Measurements from ENCODE around the gene REPIN1.

DNA sequence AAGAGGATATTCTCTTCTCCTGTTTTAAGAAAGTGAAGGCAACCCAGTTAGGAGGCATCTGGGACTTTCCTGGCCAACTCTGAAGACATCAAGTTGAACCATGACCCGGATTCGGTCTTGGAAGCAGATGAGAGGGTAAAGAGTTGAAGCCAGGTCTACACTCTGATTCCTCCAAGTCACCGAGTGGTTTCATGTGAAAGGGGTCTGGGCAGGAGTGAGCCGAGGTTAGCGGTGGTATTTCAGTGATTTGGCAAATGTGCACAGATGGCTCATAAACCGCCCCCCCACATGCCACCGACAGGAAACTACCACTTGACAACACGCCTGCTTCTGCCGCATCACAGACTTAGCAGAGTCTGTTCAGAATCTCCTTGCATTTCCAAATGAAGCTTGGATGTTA, 11.4 kb upstream of the REPIN1 start:
- TF ChIP-seq, protein P1, sequence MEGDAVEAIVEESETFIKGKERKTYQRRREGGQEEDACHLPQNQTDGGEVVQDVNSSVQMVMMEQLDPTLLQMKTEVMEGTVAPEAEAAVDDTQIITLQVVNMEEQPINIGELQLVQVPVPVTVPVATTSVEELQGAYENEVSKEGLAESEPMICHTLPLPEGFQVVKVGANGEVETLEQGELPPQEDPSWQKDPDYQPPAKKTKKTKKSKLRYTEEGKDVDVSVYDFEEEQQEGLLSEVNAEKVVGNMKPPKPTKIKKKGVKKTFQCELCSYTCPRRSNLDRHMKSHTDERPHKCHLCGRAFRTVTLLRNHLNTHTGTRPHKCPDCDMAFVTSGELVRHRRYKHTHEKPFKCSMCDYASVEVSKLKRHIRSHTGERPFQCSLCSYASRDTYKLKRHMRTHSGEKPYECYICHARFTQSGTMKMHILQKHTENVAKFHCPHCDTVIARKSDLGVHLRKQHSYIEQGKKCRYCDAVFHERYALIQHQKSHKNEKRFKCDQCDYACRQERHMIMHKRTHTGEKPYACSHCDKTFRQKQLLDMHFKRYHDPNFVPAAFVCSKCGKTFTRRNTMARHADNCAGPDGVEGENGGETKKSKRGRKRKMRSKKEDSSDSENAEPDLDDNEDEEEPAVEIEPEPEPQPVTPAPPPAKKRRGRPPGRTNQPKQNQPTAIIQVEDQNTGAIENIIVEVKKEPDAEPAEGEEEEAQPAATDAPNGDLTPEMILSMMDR (IDR thresholded peaks at IDR 0.05 in 2 of 3, conservative IDR thresholded peaks at IDR 0.05 in 1 of 3; ENCODE audit: borderline replicate concordance in 1 of 3, insufficient read depth in 1 of 3, low read depth in 2 of 3, low read length in 2 of 3): no peak
- TF ChIP-seq RAD21 (IDR thresholded peaks at IDR 0.05; ENCODE audit: low read depth) (no peak), POLR2A (IDR thresholded peaks at IDR 0.05; ENCODE audit: borderline replicate concordance, extremely low read depth, insufficient read depth, insufficient read length) (no peak), EZH2 (IDR thresholded peaks at IDR 0.05) (no peak)
